ENCODE results near the gene SLC27A2. TPM values are rescaled to one million over a fixed set of nuclear protein-coding genes. Genes with fewer than 3 reads are reported as not detected.

Gene SLC27A2
- total RNA-seq, 1 experiment from 2014 or later: 7.0 TPM

DNA sequence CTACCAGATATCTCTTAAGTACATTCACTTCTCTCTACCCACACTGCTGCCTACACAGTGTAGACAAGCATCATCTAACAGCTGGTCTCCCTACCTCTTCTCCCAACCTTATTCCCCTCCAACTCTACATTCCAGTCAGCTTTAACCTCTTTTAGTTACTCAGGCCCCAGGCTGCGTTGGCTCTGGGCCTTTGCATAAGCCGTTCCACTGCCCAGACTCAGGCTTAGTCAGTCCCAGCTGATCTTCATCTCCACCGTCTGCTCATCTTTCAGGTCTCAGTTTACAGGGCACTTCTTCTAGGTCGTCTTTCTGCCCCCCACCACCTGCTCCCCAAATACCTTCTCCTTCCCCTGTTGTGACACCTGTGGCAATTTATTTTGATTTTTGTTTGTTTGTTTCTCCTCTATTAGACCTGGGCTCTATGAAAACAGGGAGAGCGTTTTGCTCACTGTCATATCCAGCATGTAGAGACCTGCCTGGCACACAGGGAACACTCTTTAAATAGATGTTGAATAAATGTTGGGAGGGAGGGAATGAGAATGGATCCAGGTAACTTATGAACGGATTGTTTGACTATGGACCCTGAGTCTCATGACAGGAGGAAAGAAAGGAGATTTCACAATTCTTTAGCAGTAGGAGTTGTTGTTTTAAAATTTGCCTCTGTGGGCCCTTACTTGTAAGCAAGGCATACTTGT lies 11.1 kb downstream of the SLC27A2 start:
- Mint-ChIP-seq H3K36me3 (ENCODE audit: insufficient read depth in 1 of 3, low read depth in 3 of 3) (peaks cover 0 to 2% (median 0%) of the 10 kb centered on the region in 3 experiments; a peak in 1 of 7 replicates), H3K4me3 (no peak overlapping the region), H3K4me1 (peaks cover 1 to 2% of the 10 kb centered on the region in 2 experiments; a peak in 3 of 4 replicates), H3K27ac (no peak overlapping the region), H3K27me3 (ENCODE audit: low read depth) (no peaks in the 10 kb centered on the region), H3K9me3 (no peaks in the 10 kb centered on the region)
- Histone ChIP-seq H2BK5ac (ENCODE audit: insufficient read length, low read length) (no peak overlapping the region), H4K5ac (ENCODE audit: insufficient read length, low read depth, low read length) (no peak overlapping the region), H3K9me3 (ENCODE audit: control insufficient read depth, low read depth, low read length) (no peaks in the 10 kb centered on the region), H4K20me1 (ENCODE audit: control insufficient read depth, insufficient read depth, insufficient read length) (no peaks in the 10 kb centered on the region), H3K79me1 (ENCODE audit: insufficient read depth, low read depth, low read length, poor library complexity, severe bottlenecking) (no peaks in the 10 kb centered on the region), H3K23ac (ENCODE audit: insufficient read length, low read depth, low read length) (no peak overlapping the region), H3K9ac (ENCODE audit: extremely low read depth, insufficient read length, low read length) (no peak overlapping the region), H3K14ac (ENCODE audit: insufficient read depth, low read length) (no peak overlapping the region; the same call in 1 of the 2 replicates), H4K8ac (replicated peaks; ENCODE audit: insufficient read length, low read depth, low read length) (no peak overlapping the region), H3K4me2 (ENCODE audit: insufficient read depth, insufficient read length, low read length) (no peak overlapping the region), H3K56ac (ENCODE audit: insufficient read length, low read depth, low read length) (no peak overlapping the region), H3K23me2 (ENCODE audit: insufficient read length, low read depth, low read length, poor library complexity, severe bottlenecking) (no peaks in the 10 kb centered on the region), H3T11ph (ENCODE audit: low read length) (no peak overlapping the region), H2BK15ac (ENCODE audit: low read depth, low read length) (no peak overlapping the region), H3K27me3 (ENCODE audit: insufficient read depth, low read length) (no peaks in the 10 kb centered on the region), H3K27ac (ENCODE audit: insufficient read length, low read depth, low read length) (no peak overlapping the region), H3K4ac (ENCODE audit: low read depth, low read length) (no peak overlapping the region), H2AFZ (ENCODE audit: low read length) (no peak overlapping the region), H2BK12ac (ENCODE audit: insufficient read length, low read depth, low read length) (no peak overlapping the region), H2BK20ac (ENCODE audit: low read depth, low read length, poor library complexity, severe bottlenecking) (no peak overlapping the region), H4K91ac (ENCODE audit: insufficient read length, low read depth, low read length) (no peak overlapping the region), H3K79me2 (ENCODE audit: insufficient read depth, low read length) (no peaks in the 10 kb centered on the region), H2AK5ac (ENCODE audit: insufficient read length, low read length) (no peak overlapping the region), H3K18ac (ENCODE audit: insufficient read length, low read depth, low read length) (no peak overlapping the region), H2BK120ac (ENCODE audit: low read depth, low read length, poor library complexity, severe bottlenecking) (no peak overlapping the region), H3K4me1 (ENCODE audit: insufficient read depth, low read length) (no peaks in the 10 kb centered on the region)
- TF ChIP-seq, protein P1, sequence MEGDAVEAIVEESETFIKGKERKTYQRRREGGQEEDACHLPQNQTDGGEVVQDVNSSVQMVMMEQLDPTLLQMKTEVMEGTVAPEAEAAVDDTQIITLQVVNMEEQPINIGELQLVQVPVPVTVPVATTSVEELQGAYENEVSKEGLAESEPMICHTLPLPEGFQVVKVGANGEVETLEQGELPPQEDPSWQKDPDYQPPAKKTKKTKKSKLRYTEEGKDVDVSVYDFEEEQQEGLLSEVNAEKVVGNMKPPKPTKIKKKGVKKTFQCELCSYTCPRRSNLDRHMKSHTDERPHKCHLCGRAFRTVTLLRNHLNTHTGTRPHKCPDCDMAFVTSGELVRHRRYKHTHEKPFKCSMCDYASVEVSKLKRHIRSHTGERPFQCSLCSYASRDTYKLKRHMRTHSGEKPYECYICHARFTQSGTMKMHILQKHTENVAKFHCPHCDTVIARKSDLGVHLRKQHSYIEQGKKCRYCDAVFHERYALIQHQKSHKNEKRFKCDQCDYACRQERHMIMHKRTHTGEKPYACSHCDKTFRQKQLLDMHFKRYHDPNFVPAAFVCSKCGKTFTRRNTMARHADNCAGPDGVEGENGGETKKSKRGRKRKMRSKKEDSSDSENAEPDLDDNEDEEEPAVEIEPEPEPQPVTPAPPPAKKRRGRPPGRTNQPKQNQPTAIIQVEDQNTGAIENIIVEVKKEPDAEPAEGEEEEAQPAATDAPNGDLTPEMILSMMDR (conservative IDR thresholded peaks at IDR 0.05): no peak
- no peak for DNase-seq
- WGBS (ENCODE audit: extremely low coverage, insufficient read length, low lambda C conversion rate): no CpG with 5 or more reads among the region's 6 CpGs

All from H9 (cell line).